HUES48 (cell line): ENCODE data around the gene NME7.

Source experiments
- H3K27ac ChIP-seq: one replicate; pipeline ENCODE4 v1.7.0; 2013; ENCODE audit warnings: low read depth, low read length, inconsistent platforms
- H3K27me3 ChIP-seq: 2 replicates; pipeline ENCODE4 v1.6.1; 2013; ENCODE audit warnings: mild to moderate bottlenecking, low read length; ENCODE audit not compliant: control insufficient read depth, insufficient read depth
- H3K36me3 ChIP-seq: 2 replicates; pipeline ENCODE4 v1.6.1; 2013; ENCODE audit warnings: low read length; ENCODE audit not compliant: control insufficient read depth, insufficient read depth
- H3K4me1 ChIP-seq: 2 replicates; pipeline ENCODE4 v1.6.1; 2013; ENCODE audit warnings: mild to moderate bottlenecking, low read length; ENCODE audit not compliant: control insufficient read depth, insufficient read depth
- H3K4me3 ChIP-seq: 2 replicates; pipeline ENCODE4 v1.5.1; 2013; ENCODE audit warnings: mild to moderate bottlenecking, low read depth, low read length
- H3K9ac ChIP-seq: 2 replicates; pipeline ENCODE4 v1.6.1; 2013; ENCODE audit warnings: mild to moderate bottlenecking, low read depth, low read length, moderate library complexity
- H3K9me3 ChIP-seq: 2 replicates; pipeline ENCODE4 v1.6.1; 2013; ENCODE audit warnings: low read length; ENCODE audit not compliant: control insufficient read depth, insufficient read depth

Gene NME7

GRCh38 chr1:169094897-169095569, 272.6 kb downstream of the NME7 start:
- H3K27ac ChIP-seq, result no peak overlapping the region
- no peak overlapping the region for H3K9ac ChIP-seq
- no peaks in the 10 kb centered on the region for H3K9me3 ChIP-seq
- H3K36me3 ChIP-seq, result no peaks in the 10 kb centered on the region
- H3K27me3 ChIP-seq, result no peaks in the 10 kb centered on the region
- no peak overlapping the region for H3K4me3 ChIP-seq
- H3K4me1 ChIP-seq, result peaks cover 4% of the 10 kb centered on the region

DNA sequence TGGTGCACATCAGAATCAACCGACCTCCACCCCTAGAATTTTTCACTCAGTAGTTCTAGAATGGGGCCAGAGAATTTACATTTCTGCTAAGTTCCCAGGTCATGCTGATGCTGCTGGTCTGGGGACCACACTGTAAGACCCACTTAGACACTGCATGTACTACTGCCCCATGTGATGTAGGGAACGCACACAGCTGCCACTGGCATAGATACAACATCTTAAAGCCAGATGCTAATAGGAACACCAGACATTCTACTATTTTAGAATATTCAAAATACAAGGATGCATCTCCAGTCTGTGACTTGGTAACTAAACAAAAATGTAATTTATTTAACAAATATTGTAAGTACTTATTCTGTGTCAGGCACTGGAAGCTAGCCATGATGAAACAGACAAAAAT, 275.2 kb downstream of the NME7 start:
- Histone ChIP-seq H3K27ac (no peak overlapping the region), H3K27me3 (no peaks in the 10 kb centered on the region), H3K4me1 (peaks cover 8% of the 10 kb centered on the region), H3K9ac (no peak overlapping the region), H3K4me3 (no peak overlapping the region), H3K9me3 (no peaks in the 10 kb centered on the region), H3K36me3 (no peaks in the 10 kb centered on the region)

DNA sequence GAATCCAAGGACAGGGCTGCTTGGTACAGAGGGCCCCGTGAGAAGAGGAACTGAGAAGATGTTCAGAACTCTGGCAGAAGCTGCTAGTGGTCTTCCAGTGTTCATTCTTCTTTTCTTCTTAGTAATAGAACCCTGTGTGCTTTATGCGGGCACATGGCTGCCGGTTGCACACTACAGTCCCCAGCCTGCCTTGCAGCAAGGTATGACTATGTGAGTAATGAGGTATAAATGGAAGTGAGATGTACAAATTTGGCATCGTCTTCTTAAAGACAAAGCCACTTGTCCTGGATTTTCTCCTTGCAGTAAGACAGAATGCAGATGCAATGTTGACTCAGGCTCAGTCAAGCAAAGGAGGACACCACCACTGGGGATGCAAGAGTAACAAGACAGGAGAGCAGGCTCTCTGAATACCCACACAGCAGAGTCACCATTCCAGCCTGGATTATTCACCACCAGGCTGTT, 276.1 kb downstream of the NME7 start:
- H3K27me3 ChIP-seq, result no peaks in the 10 kb centered on the region
- H3K4me3 ChIP-seq, result no peak overlapping the region
- H3K9me3 ChIP-seq, result no peaks in the 10 kb centered on the region
- peaks cover 8% of the 10 kb centered on the region for H3K4me1 ChIP-seq
- no peak overlapping the region for H3K9ac ChIP-seq
- H3K36me3 ChIP-seq, result no peaks in the 10 kb centered on the region
- H3K27ac ChIP-seq, result no peak overlapping the region

DNA sequence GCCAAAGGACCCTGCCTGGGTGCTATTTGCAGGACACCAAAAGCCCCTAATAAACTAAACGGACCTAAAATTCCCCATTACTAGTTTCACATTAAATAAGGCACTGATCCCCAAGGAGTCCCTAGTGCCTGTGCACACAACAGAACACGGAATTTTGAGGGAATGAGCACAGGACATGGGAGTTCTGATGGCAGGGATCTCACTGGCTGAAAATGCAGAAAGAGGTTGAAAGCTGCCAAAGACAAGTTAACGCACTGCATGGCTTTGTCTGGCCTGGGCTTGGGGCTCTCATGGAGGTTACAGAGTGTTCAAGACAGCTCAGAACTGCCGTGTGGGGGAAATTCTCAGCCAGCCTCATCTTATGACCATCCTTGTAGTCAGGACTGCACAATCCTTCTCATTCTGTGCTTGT, 276.7 kb downstream of the NME7 start:
- H3K27me3 ChIP-seq, result no peaks in the 10 kb centered on the region
- no peaks in the 10 kb centered on the region for H3K36me3 ChIP-seq
- peaks cover 8% of the 10 kb centered on the region for H3K4me1 ChIP-seq
- H3K27ac ChIP-seq, result no peak overlapping the region
- H3K9ac ChIP-seq, result no peak overlapping the region
- H3K9me3 ChIP-seq, result no peaks in the 10 kb centered on the region
- no peak overlapping the region for H3K4me3 ChIP-seq

DNA sequence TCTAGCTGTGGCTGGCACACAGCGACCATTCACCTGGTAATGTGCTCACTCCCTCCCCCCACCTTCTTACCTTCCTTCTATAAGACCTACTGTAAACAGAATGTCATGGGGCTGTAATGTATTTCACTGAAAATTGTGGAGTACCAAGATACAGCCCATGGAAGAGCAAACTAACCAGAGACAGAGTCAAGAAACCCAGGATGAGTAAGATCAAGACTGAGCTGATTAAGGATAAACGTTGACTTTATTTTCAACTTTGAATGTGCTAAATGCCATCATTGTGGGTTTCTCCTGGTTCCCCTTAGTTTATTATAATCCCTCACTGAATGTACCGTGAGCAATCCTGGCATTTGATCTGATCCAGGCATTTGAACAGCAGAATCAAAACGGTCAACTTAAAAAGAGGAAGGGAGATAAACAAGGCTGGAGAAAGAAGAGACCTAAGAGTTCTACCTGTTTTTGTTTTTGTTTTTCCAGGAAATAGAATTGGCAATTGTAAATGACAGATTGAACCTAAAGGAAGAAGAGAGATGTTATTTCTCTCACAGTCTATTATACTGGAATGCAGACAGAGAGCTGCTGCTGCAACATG, 277.2 kb downstream of the NME7 start:
- no peaks in the 10 kb centered on the region for H3K36me3 ChIP-seq
- H3K9ac ChIP-seq, result no peak overlapping the region
- no peaks in the 10 kb centered on the region for H3K9me3 ChIP-seq
- H3K4me1 ChIP-seq, result peaks cover 8% of the 10 kb centered on the region
- H3K27ac ChIP-seq, result no peak overlapping the region
- no peak overlapping the region for H3K4me3 ChIP-seq
- H3K27me3 ChIP-seq, result no peaks in the 10 kb centered on the region

- Histone ChIP-seq H3K27me3 (no peaks in the 10 kb centered on the region), H3K9me3 (no peaks in the 10 kb centered on the region), H3K36me3 (no peaks in the 10 kb centered on the region), H3K27ac (no peak overlapping the region), H3K9ac (no peak overlapping the region), H3K4me1 (peaks cover 8% of the 10 kb centered on the region), H3K4me3 (no peak overlapping the region)
Observed at GRCh38 chr1:169089776-169090175, 277.8 kb downstream of the NME7 start.

DNA sequence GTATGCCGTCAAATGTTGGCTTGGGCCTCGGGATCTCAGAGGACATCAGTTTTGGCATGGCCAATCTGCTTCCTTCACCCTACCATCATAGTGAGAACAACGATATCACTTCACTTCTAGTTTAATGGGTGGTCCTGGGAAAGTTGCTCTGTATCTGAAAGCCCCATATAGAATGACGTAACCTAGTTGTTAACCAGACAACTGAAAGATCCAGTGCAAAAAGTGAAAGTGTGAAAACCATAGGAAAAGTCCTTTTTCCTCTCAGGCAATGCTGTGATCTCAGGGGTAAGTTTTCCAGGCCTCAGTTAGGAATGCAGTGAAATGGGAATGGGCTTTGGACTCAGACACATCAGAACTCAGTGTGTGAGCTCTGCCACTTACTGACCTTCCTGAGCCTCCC, 279.7 kb downstream of the NME7 start:
- Histone ChIP-seq H3K9me3 (no peaks in the 10 kb centered on the region), H3K4me1 (peaks cover 8% of the 10 kb centered on the region), H3K4me3 (no peak overlapping the region), H3K36me3 (no peaks in the 10 kb centered on the region), H3K27ac (no peak overlapping the region), H3K9ac (no peak overlapping the region), H3K27me3 (no peaks in the 10 kb centered on the region)

- H3K4me1 ChIP-seq, result peaks cover 8% of the 10 kb centered on the region
- no peak overlapping the region for H3K9ac ChIP-seq
- H3K27ac ChIP-seq, result no peak overlapping the region
- H3K4me3 ChIP-seq, result no peak overlapping the region
- no peaks in the 10 kb centered on the region for H3K27me3 ChIP-seq
- H3K36me3 ChIP-seq, result no peaks in the 10 kb centered on the region
- no peaks in the 10 kb centered on the region for H3K9me3 ChIP-seq
Observed at GRCh38 chr1:169086603-169087455, 280.8 kb downstream of the NME7 start.

DNA sequence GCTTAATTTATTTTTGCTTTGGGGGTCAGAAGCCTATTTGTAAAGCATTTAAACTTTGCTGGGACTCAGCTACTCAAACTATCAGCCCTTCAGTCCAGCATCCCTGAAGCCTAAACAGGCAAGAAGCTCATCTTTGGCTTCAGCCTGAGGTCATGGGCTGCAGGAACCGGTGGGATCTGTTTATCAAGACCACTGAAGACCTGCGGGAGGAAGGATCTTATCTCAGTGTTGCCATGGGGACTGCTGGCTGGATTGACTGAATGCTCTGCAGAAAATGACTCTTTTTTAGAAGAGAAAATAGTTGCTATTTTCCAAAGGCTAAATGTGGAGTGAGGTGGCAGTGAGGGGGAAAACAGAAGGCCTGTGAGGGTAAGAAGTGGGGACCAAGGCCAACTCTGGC, 281.7 kb downstream of the NME7 start:
- Histone ChIP-seq H3K9me3 (no peaks in the 10 kb centered on the region), H3K4me3 (no peak overlapping the region), H3K4me1 (peaks cover 8% of the 10 kb centered on the region), H3K36me3 (no peaks in the 10 kb centered on the region), H3K27ac (no peak overlapping the region), H3K9ac (no peak overlapping the region), H3K27me3 (no peaks in the 10 kb centered on the region)
